Measurements from ENCODE around the gene TCTN3.
"Not testable (repeated sequence)": the region's sequence is repeated elsewhere in the genome, so short reads cannot be mapped to it uniquely, and the experiment has no call there.

TCTN3 gene

GRCh38 chr10:95683966-95684365 is 9.8 kb downstream of the TCTN3 start:
- DNase-seq, result no peak

DNA sequence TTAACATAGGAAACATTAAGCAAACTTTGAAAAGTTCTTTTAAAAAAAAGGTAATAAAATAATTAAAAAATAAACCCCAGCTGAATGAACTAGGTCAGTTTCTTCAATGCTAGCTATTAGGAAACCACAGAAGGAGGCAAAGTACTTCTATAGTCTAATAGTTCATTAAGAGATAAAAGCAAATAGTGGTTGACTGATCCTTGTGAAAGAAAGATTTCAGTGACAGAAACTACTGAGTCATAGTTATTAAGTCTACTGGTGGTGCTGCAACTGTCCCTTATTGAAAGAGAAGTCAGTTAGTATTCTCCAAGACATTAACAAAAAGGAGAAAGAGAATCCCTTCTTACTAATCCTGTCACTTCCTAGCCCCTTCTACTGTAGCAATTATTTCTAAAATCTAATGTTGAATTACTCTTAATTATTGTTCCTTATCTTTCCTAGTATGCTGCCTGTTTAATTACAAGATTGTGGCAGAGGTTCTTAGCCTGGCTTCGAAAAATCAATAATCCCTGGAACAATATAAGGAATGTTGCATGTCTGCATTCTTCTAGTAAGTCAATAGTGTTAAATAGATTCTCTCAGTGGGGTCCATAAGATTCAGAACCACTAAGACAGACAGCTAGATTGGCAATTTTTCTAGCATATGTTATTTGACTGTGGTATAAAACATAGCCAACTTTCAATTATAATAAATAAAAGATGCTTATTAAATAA is 18.2 kb downstream of the TCTN3 start:
- no peak for DNase-seq

- DNase-seq, result no peak
These were observed 19.1 kb downstream of the TCTN3 start for GRCh38 chr10:95674643-95675042.

DNA sequence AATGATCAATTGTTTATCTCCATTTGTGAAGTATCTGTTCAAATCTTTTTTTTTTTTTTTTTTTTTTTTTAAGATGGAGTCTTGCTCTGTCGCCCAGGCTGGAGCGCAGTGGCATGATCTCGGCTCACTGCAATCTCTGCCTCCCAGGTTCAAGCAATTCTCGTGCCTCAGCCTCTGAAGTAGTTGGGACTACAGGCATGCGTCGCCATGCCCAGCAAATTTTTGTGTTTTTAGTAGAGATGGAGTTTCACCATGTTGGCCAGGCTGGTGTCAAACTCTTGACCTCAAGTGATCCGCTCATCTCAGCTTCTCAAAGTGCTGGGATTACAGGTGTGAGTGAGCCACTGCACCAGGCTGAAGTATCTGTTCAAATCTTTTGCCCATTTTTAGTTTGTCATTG is 21.1 kb downstream of the TCTN3 start:
- not testable (repeated sequence) for DNase-seq

DNA sequence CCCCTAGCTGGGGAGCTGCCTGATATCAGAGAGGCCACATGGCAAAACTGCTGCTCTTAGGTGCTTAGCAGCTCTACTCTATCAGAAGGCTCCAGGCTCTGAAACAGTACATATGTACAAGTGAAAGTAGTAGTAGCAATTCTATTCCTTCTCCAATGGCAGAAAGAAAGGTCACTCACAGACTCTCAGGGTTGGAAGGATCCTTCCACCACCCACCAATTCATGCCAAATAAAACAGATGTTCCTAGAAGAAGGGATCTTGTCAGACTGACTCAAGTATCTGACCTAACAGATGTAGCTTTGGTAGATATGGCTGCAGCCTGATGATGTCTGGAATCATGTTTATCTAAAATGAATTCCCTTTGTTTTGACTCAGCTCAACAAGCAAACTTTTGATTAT is 29.2 kb downstream of the TCTN3 start:
- DNase-seq, result no peak

DNA sequence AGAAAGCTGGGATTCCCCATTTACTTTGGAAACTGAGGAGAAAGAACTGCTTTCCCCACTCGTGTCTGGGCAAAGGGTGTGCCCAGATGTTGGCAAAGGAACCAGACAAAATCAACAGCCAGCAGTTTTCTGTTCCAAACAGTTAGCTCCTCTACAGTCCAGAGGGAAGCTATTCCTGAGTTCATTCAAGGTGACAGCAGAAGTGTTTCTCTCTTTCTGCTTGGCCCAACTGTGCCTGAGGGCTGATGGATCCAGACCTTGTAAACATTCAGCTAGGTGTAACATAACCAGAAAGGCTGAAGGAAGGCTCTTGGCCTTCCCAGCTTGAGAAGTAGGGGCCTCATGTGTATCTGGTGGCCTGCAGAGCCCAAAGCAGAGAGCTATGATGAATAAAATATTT is 30.2 kb downstream of the TCTN3 start:
- no peak for DNase-seq

GRCh38 chr10:95661818-95662217 is 31.9 kb downstream of the TCTN3 start:
- no peak for DNase-seq

DNA sequence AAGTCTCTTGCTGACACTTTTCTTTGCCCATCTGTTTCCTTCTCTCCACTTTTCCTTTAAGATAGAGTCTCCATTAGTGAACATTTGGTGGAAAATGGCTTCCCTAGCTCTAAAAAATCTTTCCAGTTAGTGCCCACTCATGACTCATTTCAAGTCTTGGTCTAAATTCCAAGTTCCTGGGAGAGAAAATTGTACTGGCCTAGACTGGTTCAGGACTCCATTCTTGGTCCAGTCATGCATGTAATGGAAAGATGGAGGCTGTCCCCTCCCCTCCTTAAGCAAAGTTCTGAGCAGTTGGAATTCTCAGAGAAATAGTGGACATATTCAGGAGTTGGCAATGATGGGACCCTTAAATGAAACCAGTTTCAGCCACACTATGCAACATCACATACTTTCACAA is 33.4 kb downstream of the TCTN3 start:
- no peak for DNase-seq

DNA sequence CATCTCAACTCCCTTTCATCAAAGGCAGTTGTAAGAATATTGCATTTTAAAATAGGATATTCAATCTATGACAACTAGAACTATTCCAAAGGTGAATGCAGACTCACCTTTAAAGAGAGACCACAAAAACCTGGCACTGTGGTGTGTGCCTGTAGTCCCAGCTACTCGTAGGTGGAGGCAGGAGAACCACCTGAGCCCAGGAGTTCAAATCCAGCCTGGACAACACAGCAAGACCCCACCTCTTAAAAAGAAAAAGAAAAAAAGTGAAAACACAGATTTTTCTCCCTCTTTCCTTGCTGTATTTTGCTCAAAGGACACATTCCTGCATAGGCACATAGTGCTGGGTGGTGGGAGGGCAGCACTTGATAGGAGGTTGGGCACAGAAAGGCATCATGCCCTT is 36.5 kb downstream of the TCTN3 start:
- no peak for DNase-seq

GRCh38 chr10:95656291-95657164 is 37.2 kb downstream of the TCTN3 start, which contains the start of gene ALDH18A1:
ALDH18A1 (minus strand) TSS chr10:95656711; CDS start chr10:95653377, 3,334 bp downstream.
- DNase-seq, result peak; percentile 50

GRCh38 chr10:95655571-95656290 is 38.0 kb downstream of the TCTN3 start:
- DNase-seq, result no peak

GRCh38 chr10:95653895-95654294 is 39.8 kb downstream of the TCTN3 start:
- no peak for DNase-seq

DNA sequence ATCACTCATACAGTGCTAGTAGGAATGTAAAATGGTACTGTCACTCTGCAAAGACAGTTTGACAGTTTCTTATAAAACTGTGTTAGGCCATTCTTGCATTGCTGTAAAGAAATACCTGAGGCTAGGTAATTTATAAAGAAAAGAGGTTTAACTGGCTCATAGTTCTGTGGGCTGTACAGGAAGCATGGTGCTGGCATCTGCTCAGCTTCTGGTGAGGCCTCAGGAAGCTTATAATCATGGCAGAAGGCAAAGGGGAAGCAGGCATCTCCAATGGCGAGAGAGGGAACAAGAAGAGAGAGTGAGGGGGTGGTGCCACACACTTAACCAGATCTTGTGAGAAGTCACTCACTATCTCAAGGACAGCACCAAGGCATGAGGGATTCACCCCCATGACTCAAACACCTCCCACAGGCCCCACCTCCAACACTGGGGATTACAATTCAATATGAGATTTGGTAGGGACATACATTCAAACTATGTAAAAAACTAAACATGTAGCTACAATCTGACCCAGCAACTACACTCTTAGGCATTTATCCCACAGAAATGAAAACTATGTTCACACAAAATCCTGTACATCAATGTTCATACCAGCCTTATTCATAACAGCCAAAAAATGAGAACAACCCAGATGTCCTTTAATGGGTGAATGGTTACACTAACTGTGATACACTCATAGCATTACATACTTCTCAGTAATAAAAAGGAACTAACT is 42.2 kb downstream of the TCTN3 start:
- DNase-seq, result no peak

GRCh38 chr10:95650232-95650631 is 43.5 kb downstream of the TCTN3 start:
- DNase-seq, result no peak

DNA sequence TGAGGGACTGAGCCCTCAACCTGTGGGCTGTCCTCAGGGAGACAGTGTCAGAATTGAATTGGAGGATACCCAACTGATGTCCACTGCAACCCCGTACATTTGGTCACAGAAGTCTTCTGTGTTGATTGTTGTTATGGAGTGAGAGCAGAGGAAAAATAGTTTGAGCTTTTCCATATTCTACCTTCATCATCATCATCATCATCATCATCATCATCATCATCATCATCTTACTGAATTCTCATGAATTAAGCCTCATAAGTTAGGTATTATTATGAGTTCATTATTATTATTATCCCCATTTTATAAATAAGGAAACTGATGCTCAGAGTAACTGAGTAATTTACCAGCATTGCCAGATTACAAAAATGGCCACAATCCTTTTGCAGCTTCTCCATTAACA is 45.6 kb downstream of the TCTN3 start:
- DNase-seq, result no peak

- no peak for DNase-seq
These were observed 47.6 kb downstream of the TCTN3 start for GRCh38 chr10:95646160-95646559.

DNA sequence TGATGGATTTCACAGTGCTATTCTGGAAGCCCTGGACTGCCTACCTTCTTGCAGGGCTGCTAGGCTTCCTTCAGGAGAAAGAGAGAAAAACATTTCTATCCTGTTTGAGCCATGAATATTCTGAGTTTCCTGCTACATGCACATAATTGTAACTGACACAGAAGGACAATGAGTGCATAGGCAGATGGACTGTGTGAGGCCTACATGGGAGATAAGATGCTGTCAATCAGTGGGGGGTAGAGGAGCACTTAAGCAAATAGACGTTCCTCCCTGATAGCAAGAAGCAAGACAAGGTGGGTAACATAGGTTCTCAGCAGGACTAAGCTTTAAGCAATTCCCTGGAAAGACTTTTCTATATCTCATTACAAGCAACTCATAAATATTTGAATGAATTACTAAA is 48.8 kb downstream of the TCTN3 start:
- DNase-seq, result no peak

DNA sequence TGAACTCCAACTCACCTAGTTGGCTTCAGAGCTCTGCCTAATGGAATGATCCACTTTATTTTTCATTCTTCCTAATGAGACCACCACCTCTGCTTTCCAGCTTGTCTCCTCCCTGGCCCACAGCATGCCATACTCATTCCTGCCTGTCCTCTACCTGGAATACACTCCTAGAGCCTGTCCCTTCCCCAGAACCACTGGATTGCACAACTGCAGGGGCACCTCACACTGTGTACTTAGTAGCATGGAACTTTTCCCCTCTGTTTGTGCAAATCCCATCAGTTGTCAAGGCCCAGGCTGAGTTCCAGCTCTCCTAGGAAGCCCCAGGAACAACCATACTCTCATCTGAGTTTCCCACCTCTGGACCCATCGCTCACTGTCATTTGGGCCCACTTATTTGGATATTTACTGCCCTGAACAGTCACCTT is 52.8 kb downstream of the TCTN3 start:
- no peak for DNase-seq

DNA sequence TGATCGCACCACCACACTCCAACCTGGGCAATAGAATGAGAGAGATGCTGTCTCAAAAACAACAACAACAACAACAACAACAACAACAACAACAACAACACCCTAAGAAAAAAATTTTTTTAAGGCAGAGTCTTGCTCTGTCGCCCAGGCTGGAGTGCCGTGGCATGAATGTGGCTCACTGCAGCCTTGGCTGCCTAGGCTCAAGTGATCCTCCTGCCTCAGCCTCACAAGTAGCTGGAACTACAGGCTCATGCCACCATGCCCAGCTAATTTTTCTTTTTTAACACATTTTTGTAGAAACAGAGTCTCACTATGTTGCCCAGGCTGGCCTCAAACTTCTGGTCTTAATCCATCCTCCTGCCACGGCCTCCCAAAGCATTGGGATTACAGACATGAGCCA is 55.8 kb downstream of the TCTN3 start:
- DNase-seq, result no peak

DNA sequence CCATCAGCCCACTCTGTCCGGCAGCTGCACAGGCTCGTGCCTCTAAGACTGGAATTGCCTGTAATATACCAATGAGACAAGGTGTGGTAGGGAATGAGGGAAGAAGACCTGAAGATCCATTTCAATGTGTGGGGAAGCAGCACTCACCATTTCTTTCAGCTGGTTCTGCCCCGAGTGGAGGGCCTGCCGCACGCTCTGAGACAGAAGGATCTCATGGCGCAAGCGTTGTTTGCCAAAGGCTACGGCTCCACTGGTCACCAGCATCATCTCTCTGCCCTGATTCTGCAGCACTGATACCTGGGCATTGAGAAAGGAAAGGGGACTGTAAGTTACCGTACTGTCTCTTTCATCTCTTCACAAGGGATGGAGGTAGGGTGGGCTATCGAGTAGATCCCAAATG is 56.6 kb downstream of the TCTN3 start:
- no peak for DNase-seq

GRCh38 chr10:95635319-95635733 is 58.4 kb downstream of the TCTN3 start:
- no peak for DNase-seq

DNA sequence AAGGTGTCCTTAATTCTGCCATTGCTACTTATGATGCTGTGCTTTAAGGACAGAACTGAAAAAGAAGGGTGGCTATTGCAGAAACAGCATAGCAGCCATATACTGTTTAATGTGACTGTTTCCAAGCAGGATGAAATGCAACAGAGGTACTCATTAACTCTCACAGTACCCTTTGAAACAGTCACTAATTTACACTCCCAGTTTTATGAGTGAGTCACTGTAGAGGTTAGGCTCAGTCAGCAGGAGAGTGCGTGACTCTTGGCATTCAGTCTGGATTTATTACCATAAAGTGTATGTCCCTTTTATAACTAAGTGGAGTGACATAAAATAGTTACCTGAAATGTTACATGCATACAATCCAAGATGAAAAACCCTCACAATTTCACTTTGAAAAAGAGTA is 64.9 kb downstream of the TCTN3 start:
- DNase-seq, result no peak

- no peak for DNase-seq
These were observed 67.2 kb downstream of the TCTN3 start for GRCh38 chr10:95626500-95626899.
